ENCODE data around the gene DAB2.

DAB2 gene

GRCh38 chr5:39331861-39332381 is 92.9 kb downstream of the DAB2 start:
- no peak for DNase-seq

GRCh38 chr5:39328731-39329130 is 96.0 kb downstream of the DAB2 start:
- no peak for DNase-seq

DNA sequence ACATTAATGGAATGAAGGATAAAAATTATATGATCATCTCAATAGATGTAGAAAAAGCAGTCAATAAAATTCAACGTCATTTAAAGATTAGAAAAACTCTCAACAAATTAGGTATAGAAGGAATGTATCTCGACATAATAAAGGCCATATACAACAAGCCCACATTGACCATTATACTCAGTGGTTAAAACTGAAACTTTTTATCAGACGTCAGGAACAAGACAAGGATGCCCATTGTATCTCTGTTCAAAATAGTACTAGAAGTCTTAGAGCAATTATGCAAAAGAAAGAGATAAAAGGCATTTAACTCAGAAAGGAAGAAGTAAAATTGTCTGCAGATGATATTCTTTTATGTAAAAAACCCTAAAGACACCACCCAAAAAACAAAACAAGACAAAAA is 101.2 kb downstream of the DAB2 start:
- no peak for DNase-seq
